ENCODE results near the gene CCNB1IP1.

DNA sequence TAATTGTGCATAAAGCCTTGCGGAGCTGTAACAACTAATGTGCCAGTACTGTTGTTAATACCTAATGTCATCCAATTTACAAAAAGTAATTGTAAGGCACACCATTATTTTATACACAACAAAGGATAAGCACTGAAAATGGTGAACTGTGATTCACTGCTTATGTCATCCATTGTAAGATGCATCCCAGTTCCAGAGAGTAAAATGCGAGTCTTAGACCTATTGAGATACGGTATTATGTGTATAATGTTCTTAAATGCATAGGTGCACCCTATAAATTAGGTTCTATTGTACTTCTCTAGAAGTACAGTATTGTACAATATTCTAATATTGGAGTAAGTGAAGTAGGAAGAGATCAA is 10.8 kb upstream of the CCNB1IP1 start:
- TF ChIP-seq CTCF (IDR thresholded peaks at IDR 0.05) (no peak), POLR2A (IDR thresholded peaks at IDR 0.05) (no peak)

Measured in lower leg skin (tissue), 3 donors.